SK-N-SH treated with all-trans-retinoic acid at 6 μM for 48 hours (cell line): ENCODE data around the gene PSMD6.

Source experiments
- CSDC2 ChIP-seq: fragments of 250-450 bp; sonication (Bioruptor Pico); IDR thresholded peaks from 2 replicates; pipeline ENCODE4 v1.5.0; 2020; ENCODE audit warnings: mild to moderate bottlenecking, moderate library complexity
- PATZ1 ChIP-seq: fragments of 250-450 bp; sonication (Bioruptor Pico); IDR thresholded peaks from 2 replicates; pipeline ENCODE4 v1.8.0; 2020; ENCODE audit warnings: mild to moderate bottlenecking, moderate library complexity, borderline replicate concordance
- POU6F1 ChIP-seq: fragments of 250-450 bp; sonication (Bioruptor Pico); IDR thresholded peaks from 2 replicates; pipeline ENCODE4 v1.8.0; 2021; ENCODE audit warnings: low read depth, mild to moderate bottlenecking, moderate library complexity, borderline replicate concordance
- SNAI2 ChIP-seq: fragments of 250-450 bp; sonication (Bioruptor Pico); IDR thresholded peaks from 2 replicates; pipeline ENCODE4 v1.5.0; 2020; ENCODE audit warnings: mild to moderate bottlenecking, moderate library complexity
- ZNF565 ChIP-seq: fragments of 450-650 bp; formaldehyde crosslinking; conservative IDR thresholded peaks from 2 replicates; pipeline ENCODE4 v1.5.0; 2020; ENCODE audit warnings: low read depth, mild to moderate bottlenecking, moderate library complexity
- TF ChIP-seq, protein P1 (sequence below): fragments of 250-450 bp; sonication (Bioruptor Pico); IDR thresholded peaks from 2 replicates; pipeline ENCODE4 v1.5.1; 2020; ENCODE audit warnings: low read depth, mild to moderate bottlenecking, moderate library complexity
- TF ChIP-seq, protein P2 (sequence below): fragments of 250-450 bp; sonication (Bioruptor Pico); IDR thresholded peaks from 2 replicates; pipeline ENCODE4 v1.5.0; 2020; ENCODE audit warnings: mild to moderate bottlenecking, moderate library complexity

GRCh38 chr3:63972196-63972595 lies 51.1 kb downstream of the PSMD6 start:
- TF ChIP-seq PATZ1 (CRISPR knock-in tag), result no peak
- no peak for TF ChIP-seq POU6F1
- TF ChIP-seq, protein P1, sequence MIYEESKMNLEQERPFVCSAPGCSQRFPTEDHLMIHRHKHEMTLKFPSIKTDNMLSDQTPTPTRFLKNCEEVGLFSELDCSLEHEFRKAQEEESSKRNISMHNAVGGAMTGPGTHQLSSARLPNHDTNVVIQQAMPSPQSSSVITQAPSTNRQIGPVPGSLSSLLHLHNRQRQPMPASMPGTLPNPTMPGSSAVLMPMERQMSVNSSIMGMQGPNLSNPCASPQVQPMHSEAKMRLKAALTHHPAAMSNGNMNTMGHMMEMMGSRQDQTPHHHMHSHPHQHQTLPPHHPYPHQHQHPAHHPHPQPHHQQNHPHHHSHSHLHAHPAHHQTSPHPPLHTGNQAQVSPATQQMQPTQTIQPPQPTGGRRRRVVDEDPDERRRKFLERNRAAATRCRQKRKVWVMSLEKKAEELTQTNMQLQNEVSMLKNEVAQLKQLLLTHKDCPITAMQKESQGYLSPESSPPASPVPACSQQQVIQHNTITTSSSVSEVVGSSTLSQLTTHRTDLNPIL (CRISPR knock-in tag), result no peak
- no peak for TF ChIP-seq SNAI2
- TF ChIP-seq ZNF565 (CRISPR knock-in tag), result no peak
- TF ChIP-seq, protein P2, sequence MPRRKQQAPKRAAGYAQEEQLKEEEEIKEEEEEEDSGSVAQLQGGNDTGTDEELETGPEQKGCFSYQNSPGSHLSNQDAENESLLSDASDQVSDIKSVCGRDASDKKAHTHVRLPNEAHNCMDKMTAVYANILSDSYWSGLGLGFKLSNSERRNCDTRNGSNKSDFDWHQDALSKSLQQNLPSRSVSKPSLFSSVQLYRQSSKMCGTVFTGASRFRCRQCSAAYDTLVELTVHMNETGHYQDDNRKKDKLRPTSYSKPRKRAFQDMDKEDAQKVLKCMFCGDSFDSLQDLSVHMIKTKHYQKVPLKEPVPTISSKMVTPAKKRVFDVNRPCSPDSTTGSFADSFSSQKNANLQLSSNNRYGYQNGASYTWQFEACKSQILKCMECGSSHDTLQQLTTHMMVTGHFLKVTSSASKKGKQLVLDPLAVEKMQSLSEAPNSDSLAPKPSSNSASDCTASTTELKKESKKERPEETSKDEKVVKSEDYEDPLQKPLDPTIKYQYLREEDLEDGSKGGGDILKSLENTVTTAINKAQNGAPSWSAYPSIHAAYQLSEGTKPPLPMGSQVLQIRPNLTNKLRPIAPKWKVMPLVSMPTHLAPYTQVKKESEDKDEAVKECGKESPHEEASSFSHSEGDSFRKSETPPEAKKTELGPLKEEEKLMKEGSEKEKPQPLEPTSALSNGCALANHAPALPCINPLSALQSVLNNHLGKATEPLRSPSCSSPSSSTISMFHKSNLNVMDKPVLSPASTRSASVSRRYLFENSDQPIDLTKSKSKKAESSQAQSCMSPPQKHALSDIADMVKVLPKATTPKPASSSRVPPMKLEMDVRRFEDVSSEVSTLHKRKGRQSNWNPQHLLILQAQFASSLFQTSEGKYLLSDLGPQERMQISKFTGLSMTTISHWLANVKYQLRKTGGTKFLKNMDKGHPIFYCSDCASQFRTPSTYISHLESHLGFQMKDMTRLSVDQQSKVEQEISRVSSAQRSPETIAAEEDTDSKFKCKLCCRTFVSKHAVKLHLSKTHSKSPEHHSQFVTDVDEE (CRISPR knock-in tag), result no peak
- TF ChIP-seq CSDC2 (CRISPR knock-in tag), result no peak
